ENCODE results near the gene DHRS3.

The DHRS3 gene

DNA sequence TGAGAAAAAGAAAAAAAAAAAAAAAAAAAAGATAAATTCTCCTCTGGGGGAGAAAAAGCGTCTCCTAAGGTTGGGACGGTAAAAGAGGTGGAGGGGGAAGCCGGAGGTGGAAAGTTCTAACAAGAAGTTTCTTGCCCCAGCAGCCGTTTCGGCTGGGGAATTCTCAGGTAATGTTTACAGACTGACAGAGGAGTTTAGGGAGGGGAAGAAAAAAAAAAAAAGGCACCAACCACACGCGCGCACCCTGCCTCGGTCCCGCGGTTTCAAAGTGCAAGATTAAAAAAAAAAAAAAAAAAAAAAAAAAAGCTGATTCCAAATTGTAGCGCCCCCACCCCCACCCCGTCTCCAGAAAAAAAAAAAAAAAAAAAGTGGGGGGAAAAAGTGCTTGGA is 504 bp downstream of the DHRS3 start:
- no peak for DNase-seq (ENCODE audit: low read depth in 2 of 3, low spot score in 2 of 3)

DNA sequence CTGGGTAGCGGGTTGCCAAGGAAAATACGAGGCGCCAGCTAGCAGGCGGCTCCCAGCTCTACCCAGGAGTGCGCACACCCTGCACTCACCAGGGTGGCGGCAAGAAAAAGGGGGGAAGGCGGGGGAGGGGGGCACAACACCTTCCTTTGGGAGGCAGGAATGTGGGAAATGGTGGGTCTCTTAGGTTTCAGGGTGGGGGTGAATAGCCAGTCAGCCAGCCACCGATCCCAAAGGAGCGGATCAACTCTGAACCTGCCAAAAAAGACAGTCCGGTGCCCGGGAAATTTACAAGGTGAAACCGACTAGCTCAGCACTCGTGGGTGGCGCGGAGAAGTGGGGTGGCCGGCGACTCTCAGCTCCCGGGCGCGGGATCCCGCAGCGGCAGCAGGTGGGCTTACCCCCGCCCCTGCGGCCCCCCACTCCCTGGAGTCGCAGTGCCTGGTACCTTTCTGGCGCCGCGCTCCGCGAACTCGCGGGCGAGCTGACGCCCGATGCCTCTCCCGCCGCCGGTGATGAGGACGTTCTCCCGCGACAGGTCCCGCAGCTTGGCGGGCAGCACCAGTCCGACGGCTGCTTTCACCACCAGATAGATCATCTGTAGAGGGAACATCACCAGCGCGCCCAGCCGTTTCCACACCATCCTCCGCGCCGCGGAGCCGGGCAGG is 1.2 kb downstream of the DHRS3 start:
- DNase-seq (ENCODE audit: low read depth in 2 of 3, low spot score in 2 of 3) = peak in 1 of 3 experiments; percentile 27

DNA sequence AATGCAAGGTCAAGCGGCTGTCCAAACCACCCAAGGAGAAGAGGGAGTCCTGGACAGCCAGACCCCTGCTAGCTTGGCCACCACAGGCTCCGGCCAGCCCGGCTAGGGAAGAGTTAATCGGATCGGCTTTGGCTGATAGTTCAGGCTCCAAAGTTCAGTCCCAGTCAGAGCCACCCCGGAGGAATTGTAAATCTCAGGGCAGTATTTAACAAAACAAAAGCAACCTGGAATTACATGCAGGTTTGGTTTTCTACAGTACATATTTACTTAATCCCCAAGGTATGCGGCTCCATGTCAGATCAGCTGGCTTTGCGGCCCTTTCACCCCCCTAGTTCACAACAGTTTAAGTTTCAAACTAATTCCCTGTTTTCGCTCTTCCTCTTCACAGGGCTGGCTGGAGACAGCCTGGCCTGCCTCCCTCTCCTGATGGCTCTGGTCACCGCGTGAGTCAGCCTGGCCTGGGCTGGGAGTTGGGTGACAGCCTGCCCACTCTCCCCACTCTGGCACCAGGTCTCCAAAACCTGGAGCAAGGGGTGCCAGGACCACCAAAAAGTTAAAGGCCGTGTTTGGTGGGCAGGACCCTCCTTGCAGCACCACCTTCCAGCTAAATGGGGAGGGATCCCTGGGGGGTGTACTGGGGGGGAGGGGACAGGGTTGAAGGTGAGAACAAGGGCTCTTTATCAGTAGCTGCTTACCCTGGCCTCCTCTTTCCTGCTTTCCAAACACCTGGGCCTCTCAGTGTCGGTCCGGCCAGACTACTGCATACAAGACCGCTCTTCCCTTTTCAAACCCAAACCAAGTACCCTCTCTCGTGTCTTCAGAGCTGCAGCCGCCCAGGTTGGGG is 1.9 kb downstream of the DHRS3 start:
- DNase-seq (ENCODE audit: low read depth in 2 of 3, low spot score in 2 of 3) = no peak

DNA sequence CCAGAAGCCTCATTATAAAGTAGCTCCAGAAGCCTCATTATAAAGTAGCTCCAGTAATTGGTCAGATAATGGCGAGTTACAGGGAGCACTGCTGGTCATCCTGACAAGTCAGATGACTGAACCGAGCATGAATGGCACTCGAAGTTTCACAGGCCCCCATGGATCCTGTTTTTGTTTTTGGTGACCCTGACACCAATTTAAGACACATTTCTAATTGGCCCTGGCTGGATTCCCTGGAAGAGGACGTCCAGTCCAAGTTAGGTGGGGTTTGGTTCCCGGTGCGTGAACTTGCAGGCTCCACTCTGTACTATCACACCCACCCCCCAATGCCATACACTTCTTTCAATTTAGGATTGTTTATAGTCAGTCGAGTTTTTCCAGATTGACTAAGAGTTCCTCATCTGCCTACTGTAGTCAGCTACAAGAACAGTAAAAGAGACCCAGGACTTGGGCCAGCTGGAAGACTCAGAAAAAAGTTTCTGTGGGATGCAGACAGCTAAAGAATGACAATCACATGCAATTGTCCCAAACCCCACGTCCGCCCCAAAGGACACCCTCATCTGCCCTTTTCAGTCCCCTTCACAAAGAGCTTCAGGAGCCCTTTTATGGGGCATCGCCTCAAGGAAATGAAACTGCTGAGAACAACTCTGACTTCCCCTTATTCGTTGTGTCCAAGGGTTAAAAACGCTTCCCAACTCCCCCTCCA is 2.7 kb downstream of the DHRS3 start:
- DNase-seq (ENCODE audit: low read depth in 2 of 3, low spot score in 2 of 3) = no peak

DNA sequence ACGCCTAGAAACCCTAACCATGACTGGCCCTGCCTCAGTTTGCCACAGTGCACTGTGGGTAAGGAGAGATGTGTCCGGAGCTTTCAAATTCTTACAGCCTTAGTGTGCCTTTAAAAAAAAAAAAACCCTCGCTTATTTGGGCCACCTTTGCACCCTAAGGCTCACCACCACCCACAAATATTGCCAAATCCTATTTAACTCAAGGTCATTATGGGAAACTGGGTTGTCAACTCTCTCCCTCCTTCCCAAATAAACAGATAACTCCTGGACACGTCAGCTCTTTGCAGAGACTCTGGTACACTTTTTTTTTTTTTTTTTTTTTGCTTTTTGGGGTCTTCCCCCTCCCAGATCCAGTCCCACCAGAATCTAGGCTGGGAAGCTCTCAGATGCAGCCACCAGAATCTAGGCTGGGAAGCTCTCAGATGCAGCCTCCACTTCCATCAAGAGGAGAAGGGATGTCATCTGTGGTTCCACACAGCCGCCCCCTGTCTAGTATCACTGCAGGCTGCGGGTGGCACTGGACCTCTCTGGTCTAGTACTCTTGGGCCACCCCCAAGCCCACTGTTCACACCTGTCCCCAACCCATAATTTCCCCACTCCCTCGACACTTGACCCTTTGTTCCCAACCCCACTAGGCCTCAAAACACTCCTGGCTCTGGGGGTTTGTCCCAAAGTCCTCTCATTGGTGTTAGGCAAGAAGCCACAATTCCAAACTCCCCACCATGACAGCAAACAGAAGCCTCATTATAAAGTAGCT is 3.4 kb downstream of the DHRS3 start:
- DNase-seq (ENCODE audit: low read depth in 2 of 3, low spot score in 2 of 3) = no peak

DNA sequence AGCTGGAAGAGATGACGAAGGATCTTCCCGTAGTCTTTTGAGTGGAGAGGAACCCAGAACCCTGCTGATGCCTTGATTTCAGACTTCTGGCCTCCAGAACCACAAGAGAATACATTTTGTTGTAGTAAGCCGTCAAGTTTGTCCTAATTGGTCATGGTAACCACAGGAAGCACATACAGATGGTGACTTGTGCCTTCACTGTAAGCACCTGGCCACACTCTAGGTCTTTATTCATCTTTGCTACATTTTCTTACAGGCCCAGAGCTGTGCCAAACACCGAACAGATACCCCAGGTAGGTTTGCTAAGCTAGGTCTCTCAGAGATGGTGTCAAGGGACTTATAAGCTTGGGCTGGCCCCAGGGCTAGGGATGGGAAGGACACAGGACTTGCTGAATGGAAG is 4.8 kb downstream of the DHRS3 start:
- no peak for DNase-seq (ENCODE audit: low read depth in 2 of 3, low spot score in 2 of 3)

DNA sequence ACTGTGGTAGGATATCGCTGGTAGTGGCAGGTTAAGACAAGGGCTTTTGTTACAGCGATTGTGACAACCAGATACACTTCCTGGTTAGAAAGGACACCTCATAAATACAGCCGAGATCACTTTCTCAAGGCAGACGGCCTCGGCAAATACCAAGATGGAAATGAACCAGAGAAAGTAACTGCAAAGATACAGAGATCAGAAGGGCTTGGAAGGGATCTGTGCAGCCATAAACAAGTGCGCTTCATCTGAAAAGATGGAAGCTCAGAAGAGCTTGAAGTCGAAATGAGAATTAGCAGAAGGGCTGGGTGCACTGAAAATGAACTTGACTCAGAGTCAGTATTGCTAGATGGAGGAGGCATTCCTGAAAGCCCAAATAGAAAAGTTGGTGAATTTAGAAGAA is 7.1 kb downstream of the DHRS3 start:
- no peak for DNase-seq (ENCODE audit: low read depth in 2 of 3, low spot score in 2 of 3)

DNA sequence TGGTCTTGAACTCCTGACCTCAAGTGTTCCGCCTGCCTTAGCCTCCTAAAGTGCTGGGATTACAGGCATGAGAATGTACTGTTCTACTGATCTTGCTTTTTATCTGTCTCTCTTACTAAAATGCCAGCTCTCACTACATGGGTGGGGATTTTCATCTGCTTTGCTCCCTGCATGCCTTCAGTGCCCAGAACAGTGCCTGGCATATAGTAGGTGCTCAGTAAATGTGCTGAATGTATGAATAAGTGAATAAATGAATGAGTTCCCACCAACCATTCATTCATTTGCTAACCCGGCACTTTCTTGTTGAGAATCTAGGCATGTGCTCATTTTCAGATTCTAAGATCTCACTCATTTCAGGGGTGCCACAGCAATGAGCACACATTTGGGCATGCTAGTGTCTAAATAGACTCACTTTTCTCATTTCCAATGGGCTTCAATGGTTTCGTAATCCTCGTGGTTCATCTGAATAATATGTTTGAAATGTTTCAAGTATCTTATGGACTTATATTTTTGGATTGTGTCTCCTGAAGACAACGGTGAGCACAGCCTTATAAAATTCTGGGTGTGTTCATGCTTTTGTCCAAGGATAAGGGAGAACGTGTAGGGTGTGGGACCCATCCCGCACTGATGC is 7.6 kb downstream of the DHRS3 start:
- no peak for DNase-seq (ENCODE audit: low read depth in 2 of 3, low spot score in 2 of 3)

DNA sequence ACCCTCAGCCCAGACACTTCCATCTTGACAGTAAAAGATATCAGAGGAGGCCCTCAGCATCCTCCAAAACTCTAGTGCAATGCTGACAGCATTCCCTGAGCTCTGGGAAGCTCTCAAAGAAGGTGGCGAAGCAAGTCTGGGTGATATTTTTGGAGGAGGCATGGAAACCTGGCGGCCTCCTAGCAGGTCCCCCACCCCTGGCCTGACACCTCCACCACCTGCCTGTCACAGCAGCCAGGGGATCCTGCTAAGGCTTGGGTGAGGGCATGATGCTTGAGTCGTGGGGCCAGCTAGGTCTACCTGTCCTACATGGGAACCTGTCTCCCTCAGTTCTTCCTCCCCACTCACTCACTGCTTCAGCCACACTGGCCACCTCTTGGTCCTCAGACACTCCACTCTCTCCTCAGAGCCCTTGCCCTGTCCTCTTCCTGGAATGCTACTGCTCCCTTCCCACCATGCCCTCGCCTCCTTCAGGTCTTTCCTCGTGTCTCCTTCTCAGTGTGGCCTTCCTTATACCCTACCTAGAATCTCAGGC is 8.5 kb downstream of the DHRS3 start:
- DNase-seq (ENCODE audit: low read depth in 2 of 3, low spot score in 2 of 3) = no peak

DNA sequence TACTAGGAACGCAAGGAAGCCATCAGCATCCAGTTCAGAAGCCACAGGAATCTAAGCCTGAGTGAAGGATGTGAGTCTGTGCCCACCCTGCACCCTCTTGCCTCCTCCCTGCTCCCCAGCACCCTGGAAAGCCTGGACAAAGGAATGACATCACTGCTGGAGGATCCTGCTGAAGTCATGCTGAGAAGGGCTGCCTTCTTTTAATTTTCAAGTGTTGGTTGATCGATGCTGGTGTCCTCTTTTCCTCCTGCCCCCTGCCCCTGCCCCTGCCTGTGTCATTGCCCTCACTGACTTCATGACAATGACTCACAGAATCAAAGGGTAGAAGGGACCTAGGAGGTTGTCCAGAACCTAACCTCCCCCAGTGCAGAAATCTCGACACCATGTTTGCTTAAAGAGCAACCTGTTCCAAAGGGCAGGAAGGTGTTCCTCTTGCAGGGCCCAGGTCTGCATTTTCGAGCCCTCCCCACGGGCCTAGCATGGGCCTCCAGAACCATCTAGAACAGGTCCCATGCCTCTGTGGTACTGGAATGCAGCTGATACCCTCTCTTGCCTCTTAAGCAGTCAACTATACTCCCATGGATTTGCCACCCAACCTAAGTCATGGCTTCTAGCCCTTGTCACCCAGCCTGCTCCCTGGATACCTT is 9.6 kb downstream of the DHRS3 start:
- no peak for DNase-seq (ENCODE audit: low read depth in 2 of 3, low spot score in 2 of 3)

DNA sequence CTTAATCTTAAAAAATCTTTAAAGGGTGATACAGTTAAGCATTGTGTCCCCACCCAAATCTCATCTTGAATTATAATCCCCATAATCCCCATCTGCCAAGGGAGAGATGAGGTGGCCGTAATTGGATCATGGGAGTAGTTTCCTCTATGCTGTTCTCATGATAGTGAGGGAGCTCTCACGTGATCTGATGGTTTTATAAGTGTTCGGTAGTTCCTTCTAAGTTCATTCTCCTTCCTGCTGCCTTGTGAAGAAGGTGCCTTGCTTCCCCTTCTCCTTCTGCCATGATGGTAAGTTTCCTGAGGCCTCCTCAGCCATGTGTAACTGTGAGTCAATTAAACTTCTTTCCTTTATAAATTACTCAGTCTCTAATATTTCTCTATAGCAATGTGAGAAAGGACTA is 10.7 kb downstream of the DHRS3 start:
- no peak for DNase-seq (ENCODE audit: low read depth in 2 of 3, low spot score in 2 of 3)

DNA sequence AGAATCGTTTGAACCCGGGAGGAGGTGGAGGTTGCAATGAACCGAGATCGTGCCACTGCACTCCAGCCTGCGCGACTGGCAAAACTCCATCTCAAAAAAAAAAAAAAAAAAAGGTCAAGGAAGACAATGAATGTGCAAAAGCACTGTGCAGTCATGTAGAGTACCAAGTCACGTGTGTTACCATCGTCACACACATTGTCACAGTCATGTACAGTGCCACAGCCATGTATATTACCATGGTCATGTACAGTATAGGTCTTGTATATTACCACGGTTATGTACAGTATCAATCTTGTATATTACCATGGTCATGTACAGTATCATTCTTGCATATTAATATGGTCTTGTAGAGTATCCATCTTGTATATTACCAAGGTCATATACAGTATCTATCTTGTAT is 13.0 kb downstream of the DHRS3 start:
- DNase-seq (ENCODE audit: low read depth in 2 of 3, low spot score in 2 of 3) = no peak

DNA sequence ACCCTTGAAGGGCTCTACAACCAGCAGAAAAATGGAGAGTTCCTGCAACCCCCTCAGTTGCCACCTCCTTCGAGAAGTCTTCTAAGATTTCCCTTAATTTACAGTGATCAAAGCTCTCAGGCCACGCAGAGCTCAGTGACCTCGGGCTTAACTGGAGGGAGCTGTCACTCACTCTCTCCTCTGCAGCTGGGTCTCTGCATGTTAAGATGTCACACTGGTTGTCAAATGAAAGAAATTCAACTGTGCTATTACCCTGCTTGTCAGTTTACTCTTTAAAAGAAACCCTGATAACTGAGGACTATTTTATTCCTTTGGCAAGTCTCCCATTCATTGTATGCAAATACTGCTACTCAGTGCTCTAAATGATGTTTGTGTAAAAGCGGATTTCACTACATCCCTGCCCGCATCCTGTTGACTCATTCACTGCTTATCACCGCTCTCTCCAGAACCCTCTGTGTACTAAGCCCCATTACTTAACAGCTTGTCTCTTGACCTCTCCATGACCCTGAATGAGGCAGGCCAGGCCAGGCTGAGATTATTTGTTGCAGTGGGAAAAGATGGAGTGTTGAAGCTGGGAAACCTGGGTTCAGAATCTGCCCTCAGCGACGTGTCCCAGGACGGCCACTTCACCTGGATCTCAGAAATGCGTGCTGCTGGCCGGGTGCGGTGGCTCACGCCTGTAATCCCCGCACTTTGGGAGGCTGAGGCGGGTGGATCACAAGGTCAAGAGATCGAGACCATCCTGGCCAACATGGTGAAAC is 13.7 kb downstream of the DHRS3 start:
- peak in 1 of 3 experiments; percentile 25 for DNase-seq (ENCODE audit: low read depth in 2 of 3, low spot score in 2 of 3)

DNA sequence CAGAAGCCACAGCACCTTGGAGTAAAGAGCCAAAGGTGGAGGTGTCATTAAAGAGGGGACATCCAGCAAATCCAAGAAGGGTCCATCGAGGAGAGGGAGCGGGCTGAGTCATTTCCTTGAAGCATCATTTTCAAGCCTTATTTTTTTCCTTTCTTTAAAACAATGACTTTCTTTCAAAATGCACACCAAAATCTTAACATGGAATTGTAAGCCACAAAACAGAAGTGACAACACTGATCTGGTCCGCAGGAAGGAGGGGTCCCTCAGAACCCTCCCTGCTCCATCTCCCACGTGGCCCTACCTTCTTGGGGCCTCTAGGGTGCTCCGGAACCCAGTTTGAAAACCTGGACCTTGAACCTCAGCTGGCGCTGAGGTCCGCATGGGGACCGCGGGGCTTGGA is 14.8 kb downstream of the DHRS3 start:
- DNase-seq (ENCODE audit: low read depth in 2 of 3, low spot score in 2 of 3) = no peak

DNA sequence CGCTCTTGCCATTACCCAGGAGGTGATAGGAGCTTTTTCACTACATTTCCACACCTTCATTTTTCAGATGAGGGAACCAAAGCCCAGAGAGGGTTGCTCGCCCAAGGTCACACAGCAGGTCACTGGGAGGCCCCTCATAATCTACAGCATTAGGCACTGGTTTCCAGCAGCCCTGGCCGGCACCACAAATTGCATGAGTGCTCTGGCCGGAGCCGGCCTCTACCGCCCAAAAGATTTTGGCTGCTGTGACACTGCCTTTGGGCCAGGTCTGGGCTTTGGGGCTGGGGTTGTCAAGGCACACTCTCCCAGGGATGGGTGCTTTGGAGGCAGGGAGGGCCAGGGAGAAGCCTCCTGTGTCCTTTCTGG is 15.4 kb downstream of the DHRS3 start:
- DNase-seq (ENCODE audit: low read depth in 2 of 3, low spot score in 2 of 3) = no peak

DNA sequence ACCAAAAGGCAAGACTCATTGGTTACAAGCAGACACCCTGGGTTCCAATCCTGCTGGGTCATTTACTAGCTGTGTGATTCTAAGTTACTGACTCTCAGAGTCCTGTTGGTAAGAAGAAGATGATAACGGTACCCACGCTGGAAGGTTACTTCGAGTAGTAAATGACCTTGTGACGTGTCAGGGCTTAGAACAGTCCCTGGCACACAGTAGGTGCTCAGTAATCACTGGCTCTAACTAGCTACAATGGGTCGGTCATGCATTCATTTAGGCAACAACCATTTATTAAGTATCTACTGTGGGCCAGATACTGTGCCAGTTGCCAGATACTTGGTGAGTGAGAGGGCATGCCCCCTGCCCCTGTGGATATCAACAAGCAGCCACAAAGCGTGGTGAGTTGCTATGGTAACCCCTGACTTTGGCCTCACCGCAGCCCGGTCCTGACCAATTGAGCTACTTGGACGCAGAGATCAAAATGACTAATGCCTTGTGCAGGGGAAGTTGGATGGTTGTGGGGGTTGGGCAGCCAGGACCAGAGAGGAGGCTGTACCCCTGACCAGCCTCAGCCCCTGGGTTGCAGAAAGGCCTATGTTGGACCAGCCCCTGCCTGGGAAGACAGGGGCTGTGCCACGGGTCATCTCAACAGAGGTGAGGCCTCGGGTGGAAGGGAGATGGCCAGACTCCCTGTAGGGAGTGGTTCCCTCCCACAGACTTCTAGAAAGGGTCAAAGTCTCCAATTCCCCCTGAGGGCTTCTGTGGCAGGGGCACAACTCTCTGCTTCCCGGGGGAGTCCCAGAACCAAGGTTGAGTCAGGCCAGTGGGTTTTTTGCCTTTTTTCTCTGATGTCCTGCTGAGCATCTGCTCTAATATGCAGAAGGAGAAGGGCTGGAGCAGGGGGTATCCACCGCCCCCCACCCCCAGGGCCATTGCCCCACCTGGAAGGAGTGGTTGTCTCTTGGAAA is 16.0 kb downstream of the DHRS3 start:
- peak in 1 of 3 experiments; percentile 15 for DNase-seq (ENCODE audit: low read depth in 2 of 3, low spot score in 2 of 3)

DNA sequence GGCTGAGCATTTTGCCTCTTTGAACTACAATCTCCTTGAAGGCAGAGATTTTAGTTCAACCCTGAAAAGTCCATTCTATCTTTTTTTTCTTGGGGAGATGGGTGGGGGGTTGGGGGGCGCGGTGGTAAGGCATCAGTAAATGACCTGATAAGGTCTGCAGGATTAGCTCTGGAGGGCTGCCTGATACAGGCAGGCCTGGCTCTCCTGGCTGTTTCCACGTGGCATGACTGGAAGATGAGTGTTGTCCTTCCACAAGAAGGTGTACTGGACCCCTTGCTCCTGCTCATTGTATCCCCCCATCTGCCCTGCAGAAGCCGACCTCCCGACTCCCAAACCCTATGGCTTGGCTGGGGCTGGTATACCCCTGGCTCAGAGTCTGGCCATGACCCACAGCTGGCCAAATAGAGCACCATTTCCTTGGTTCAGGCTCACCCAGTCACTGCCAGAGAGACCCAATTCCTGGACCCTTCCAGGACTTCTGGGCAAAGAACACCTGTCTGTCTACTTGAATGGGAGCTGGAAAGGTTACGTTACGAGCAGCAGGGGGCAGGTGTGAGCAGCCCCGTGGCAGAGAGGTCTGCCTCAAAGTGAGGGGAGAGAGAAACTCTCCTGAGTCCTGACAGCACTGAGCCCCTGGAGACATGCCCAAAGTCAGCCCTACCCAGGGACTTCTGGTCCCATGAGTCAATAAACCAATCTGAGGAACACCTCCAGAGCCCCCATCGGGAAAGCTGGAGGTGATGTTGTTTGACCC is 17.0 kb downstream of the DHRS3 start:
- DNase-seq (ENCODE audit: low read depth in 2 of 3, low spot score in 2 of 3) = no peak

DNA sequence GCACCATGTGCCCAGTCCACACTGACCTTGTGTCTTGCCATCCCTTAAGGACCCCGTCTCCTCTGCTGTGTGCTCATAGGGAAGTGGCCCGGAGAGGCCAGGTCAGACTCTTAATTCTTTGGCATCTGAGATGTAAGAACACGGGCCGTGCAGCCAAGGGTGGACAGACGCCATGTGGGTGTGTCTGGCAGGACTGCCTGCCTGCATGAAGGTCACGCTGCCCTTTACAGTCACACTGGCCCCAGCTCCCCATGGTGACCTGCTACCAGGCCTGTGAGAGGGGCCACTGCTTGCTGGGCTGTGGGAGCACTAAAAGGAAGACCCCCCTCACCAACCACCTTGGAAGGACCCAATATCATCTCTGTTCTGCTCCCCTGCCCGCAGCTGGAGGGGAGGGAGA is 17.7 kb downstream of the DHRS3 start:
- DNase-seq (ENCODE audit: low read depth in 2 of 3, low spot score in 2 of 3) = no peak

All from activated CD8-positive, alpha-beta memory T cell treated with anti-CD3 and anti-CD28 coated beads for 48 hours (primary cell).